PFSK-1 (cell line): ENCODE results near the gene PLEKHA6.

Experiments
- FOXP2 ChIP-seq: optimal IDR thresholded peaks from 2 replicates; pipeline ENCODE3; 2011; ENCODE audit warnings: borderline replicate concordance, control low read depth, inconsistent platforms; ENCODE audit not compliant: insufficient read depth; ENCODE audit errors: extremely low read length, extremely low read depth
- POLR2AphosphoS5 ChIP-seq: IDR thresholded peaks from 2 replicates; pipeline ENCODE4 v1.6.1; 2012; ENCODE audit warnings: low read depth, mild to moderate bottlenecking, control low read depth, low read length, moderate library complexity
- REST ChIP-seq, 2 experiments: IDR thresholded peaks; 2 replicates each; pipeline versions ENCODE4 v1.6.1 to v1.8.0; 2011 to 2012; ENCODE audit warnings: low read depth in 2 of 2, low read length in 2 of 2, control low read depth in 1 of 2, inconsistent platforms in 1 of 2, mild to moderate bottlenecking in 1 of 2, moderate library complexity in 1 of 2; ENCODE audit not compliant: insufficient read depth in 1 of 2
- SIN3A ChIP-seq: IDR thresholded peaks from 2 replicates; pipeline ENCODE4 v1.6.1; 2012; ENCODE audit warnings: mild to moderate bottlenecking, low read length, moderate library complexity, borderline replicate concordance; ENCODE audit not compliant: insufficient read depth
- TAF1 ChIP-seq: IDR thresholded peaks from 2 replicates; pipeline ENCODE4 v1.6.1; 2012; ENCODE audit warnings: low read length, control low read depth, borderline replicate concordance; ENCODE audit not compliant: insufficient read depth

Gene PLEKHA6

GRCh38 chr1:204335533-204335932 is 24.2 kb downstream of the PLEKHA6 start:
- TF ChIP-seq REST (IDR thresholded peaks at IDR 0.05; ENCODE audit: insufficient read depth in 1 of 2, low read depth in 2 of 2, low read length in 2 of 2), result no peak
- TF ChIP-seq TAF1, result no peak
- TF ChIP-seq SIN3A, result no peak

DNA sequence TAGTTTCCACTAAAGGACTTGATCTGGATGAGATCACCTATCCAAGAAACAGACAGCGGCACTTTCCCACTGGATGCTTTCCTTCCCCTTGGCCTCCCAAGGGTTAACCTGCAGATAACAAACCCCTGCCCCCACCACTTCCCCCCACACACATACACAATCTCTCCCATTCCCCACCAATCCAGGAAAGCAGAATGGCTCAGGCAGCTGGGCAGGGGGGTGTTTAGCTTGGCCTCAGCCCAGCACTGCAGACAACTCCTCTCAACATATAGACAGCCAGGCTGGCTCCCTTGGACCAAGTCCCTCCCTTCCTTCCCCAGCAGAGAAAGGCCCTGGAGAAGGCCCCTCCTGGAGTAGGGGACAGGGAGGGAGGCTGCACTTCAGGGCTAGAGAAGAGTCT is 24.6 kb downstream of the PLEKHA6 start:
- TF ChIP-seq REST (IDR thresholded peaks at IDR 0.05; ENCODE audit: insufficient read depth in 1 of 2, low read depth in 2 of 2, low read length in 2 of 2) (no peak), POLR2AphosphoS5 (no peak)

GRCh38 chr1:204334455-204334854 is 25.3 kb downstream of the PLEKHA6 start:
- no peak for TF ChIP-seq REST (IDR thresholded peaks at IDR 0.05; ENCODE audit: insufficient read depth in 1 of 2, low read depth in 2 of 2, low read length in 2 of 2)
- no peak for TF ChIP-seq SIN3A
- TF ChIP-seq TAF1, result no peak
- no peak for TF ChIP-seq POLR2AphosphoS5
- TF ChIP-seq FOXP2, result no peak

GRCh38 chr1:204333427-204333826 is 26.3 kb downstream of the PLEKHA6 start:
- TF ChIP-seq FOXP2 (no peak), SIN3A (no peak), REST (IDR thresholded peaks at IDR 0.05; ENCODE audit: insufficient read depth in 1 of 2, low read depth in 2 of 2, low read length in 2 of 2) (no peak), POLR2AphosphoS5 (no peak), TAF1 (no peak)

GRCh38 chr1:204331847-204332487 is 27.8 kb downstream of the PLEKHA6 start:
- TF ChIP-seq POLR2AphosphoS5, result no peak
- TF ChIP-seq SIN3A, result no peak
- TF ChIP-seq FOXP2, result no peak
- no peak for TF ChIP-seq REST (IDR thresholded peaks at IDR 0.05; ENCODE audit: insufficient read depth in 1 of 2, low read depth in 2 of 2, low read length in 2 of 2)
- TF ChIP-seq TAF1, result no peak
